ENCODE data around the gene RAB11FIP5.

The RAB11FIP5 gene

GRCh38 chr2:73034661-73035375 lies 77.9 kb downstream of the RAB11FIP5 start:
- H3K4me3 ChIP-seq (ENCODE audit: low read depth, low read length) = peak overlapping the region; percentile 4
- TF ChIP-seq CTCF (IDR thresholded peaks at IDR 0.05; ENCODE audit: low read depth, low read length) (no peak), MYC (IDR thresholded peaks at IDR 0.05; ENCODE audit: low read depth, low read length) (0 out of 2 replicates have a peak, but pooled peaks have one; percentile 7)
- DNase-seq (ENCODE audit: low read depth) = peak; percentile 97

GRCh38 chr2:73033766-73034381 lies 78.9 kb downstream of the RAB11FIP5 start:
- no peak for TF ChIP-seq MYC (IDR thresholded peaks at IDR 0.05; ENCODE audit: low read depth, low read length)
- no peak for TF ChIP-seq MAX (IDR thresholded peaks at IDR 0.05; ENCODE audit: low read depth, low read length)
- TF ChIP-seq POLR2A (IDR thresholded peaks at IDR 0.05; ENCODE audit: extremely low read depth, insufficient read length) = no peak
- no peak for TF ChIP-seq CTCF (IDR thresholded peaks at IDR 0.05; ENCODE audit: low read depth, low read length)
- DNase-seq (ENCODE audit: low read depth) = peak; percentile 89
- no peak overlapping the region for H3K4me3 ChIP-seq (ENCODE audit: low read depth, low read length)

DNA sequence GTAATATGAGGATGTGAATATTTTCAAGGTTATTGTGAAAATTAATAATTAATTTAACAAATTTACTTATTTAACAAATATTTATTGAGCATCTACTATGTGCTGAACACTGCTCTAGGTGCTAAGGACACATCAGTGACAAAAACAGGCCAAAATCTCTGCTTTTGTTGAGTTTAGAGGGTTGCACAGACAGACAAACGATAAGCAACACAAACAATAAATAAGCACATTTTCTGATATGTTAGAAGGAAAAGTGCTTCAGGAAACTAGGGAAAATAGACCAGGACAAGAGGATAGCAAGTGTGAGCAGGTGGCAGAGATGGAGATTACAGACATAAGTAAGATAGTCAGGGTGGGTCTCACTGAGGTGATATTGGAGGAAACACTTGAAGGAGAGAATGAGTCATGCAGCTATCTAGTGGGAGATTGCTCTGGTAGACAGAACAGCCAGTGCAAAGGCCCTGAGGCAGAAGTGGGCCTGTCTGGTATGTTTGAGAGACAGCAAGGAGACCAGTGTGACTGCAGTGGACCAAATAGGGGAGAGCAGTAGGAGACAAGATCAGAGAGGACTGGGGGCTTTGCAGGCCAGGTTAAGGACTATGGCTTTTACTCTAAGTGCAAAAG lies 79.5 kb downstream of the RAB11FIP5 start:
- no peak for DNase-seq (ENCODE audit: low read depth)
- TF ChIP-seq MAX (IDR thresholded peaks at IDR 0.05; ENCODE audit: low read depth, low read length) (no peak), MYC (IDR thresholded peaks at IDR 0.05; ENCODE audit: low read depth, low read length) (no peak), CTCF (IDR thresholded peaks at IDR 0.05; ENCODE audit: low read depth, low read length) (no peak), POLR2A (IDR thresholded peaks at IDR 0.05; ENCODE audit: extremely low read depth, insufficient read length) (no peak)
- no peak overlapping the region for H3K4me3 ChIP-seq (ENCODE audit: low read depth, low read length)

DNA sequence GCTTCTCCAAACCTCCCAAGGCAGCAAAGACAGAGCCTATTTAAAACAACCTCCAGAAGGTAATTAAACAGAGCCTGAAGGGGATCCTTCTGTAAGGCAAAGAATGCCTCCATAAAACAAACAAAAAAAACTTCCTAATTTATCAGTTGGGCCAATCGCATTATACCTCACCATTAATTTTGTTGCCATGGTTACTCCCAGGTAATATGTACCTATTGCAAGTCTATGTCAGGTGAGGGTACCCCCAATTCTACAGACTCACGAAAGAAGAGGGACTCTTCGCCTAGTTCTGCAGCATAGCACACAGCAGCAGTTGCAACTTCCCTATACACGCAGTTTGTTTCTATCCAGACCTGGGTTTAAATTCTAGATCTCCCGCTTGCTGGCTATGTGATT lies 80.0 kb downstream of the RAB11FIP5 start:
- TF ChIP-seq MAX (IDR thresholded peaks at IDR 0.05; ENCODE audit: low read depth, low read length) (no peak), POLR2A (IDR thresholded peaks at IDR 0.05; ENCODE audit: extremely low read depth, insufficient read length) (no peak), CTCF (IDR thresholded peaks at IDR 0.05; ENCODE audit: low read depth, low read length) (no peak), MYC (IDR thresholded peaks at IDR 0.05; ENCODE audit: low read depth, low read length) (no peak)
- no peak for DNase-seq (ENCODE audit: low read depth)
- no peak overlapping the region for H3K4me3 ChIP-seq (ENCODE audit: low read depth, low read length)

DNA sequence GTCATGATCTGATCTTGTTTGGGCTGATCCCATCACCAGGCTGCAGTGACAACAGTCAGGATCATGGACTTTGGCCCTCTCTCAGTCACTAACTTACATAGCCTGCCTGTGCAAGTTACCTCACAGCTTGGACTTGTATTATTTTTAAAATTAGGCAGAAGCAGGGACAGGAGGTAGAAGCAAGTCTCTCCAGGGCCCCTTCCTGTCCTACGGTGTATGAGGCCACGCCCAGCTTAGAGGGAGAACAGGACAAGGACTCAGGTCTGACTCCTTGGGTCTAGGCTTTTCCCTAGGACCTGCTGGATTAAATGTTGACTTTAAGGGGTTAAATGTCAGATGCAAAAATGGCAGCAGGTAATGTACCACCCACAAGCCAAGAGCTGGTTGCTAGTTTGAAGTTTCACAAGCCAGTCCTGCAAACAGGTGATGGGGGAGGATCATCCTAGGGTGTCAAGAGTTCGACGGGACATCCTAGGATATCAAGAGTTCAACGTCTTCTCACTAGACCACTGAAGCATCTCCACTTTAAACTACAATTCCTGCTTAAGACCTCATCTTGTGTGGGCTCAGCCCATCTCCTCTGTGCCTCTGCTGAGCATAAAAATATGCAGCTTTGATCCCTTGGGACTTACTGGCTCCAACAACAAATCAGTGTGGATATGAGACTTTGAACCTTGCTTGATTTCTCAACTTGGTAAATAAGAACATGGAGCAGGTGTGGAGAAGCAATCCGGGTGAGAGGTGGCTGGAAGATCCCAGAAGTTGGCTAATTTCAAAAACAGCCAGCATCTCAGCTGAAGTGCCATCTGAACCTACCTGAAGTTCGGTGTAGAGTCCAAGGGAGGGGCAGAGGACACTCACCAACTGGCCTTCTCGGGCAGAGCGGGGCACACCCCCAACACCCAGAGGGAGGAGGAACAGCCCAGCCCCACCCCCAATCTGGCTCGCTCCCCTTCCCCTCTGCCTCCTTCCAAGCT lies 80.7 kb downstream of the RAB11FIP5 start:
- no peak for DNase-seq (ENCODE audit: low read depth)
- H3K4me3 ChIP-seq (ENCODE audit: low read depth, low read length) = no peak overlapping the region
- TF ChIP-seq MAX (IDR thresholded peaks at IDR 0.05; ENCODE audit: low read depth, low read length) (no peak), POLR2A (IDR thresholded peaks at IDR 0.05; ENCODE audit: extremely low read depth, insufficient read length) (no peak), CTCF (IDR thresholded peaks at IDR 0.05; ENCODE audit: low read depth, low read length) (no peak), MYC (IDR thresholded peaks at IDR 0.05; ENCODE audit: low read depth, low read length) (no peak)

Measured in NB4 (cell line).